GM23338 (cell line): Measurements from ENCODE around the gene EIF4A3. TPM values are rescaled to one million over a fixed set of nuclear protein-coding genes. Genes with fewer than 3 reads are reported as not detected.

ENCODE experiments used
- ATAC-seq: fragments of 200-7000 bp; cut with Tn5 transposase; 3 replicates; pipeline ENCODE4 v1.9.1; 2020
- DNase-seq: peaks from one replicate; pipeline ENCODE4 v3.0.0-alpha.2; 2015; ENCODE audit warnings: low spot score
- H2AFZ ChIP-seq: fragments of 200-600 bp; sonication (generic); 2 replicates; pipeline ENCODE4 v1.8.0; 2016; ENCODE audit warnings: antibody characterized with exemption, mild to moderate bottlenecking, moderate library complexity
- H3F3A ChIP-seq: fragments of 200-600 bp; sonication (generic); replicated peaks from 2 replicates; pipeline ENCODE4 v1.8.0; 2017; ENCODE audit warnings: antibody characterized with exemption, mixed run types, low read depth
- H3K27ac ChIP-seq: fragments of 200-600 bp; sonication (generic); 2 replicates; pipeline ENCODE4 v1.6.1; 2016; ENCODE audit warnings: low read depth
- H3K27me3 ChIP-seq: fragments of 200-600 bp; sonication (generic); 2 replicates; pipeline ENCODE4 v1.8.0; 2016; ENCODE audit warnings: mild to moderate bottlenecking, mixed run types, moderate library complexity; ENCODE audit not compliant: insufficient read depth
- H3K36me3 ChIP-seq: fragments of 200-600 bp; sonication (generic); 2 replicates; pipeline ENCODE4 v1.8.0; 2016; ENCODE audit warnings: mild to moderate bottlenecking; ENCODE audit not compliant: insufficient read depth
- H3K4me1 ChIP-seq: fragments of 200-600 bp; sonication (generic); 2 replicates; pipeline ENCODE4 v1.8.0; 2016; ENCODE audit warnings: mild to moderate bottlenecking, moderate library complexity; ENCODE audit not compliant: insufficient read depth
- H3K4me2 ChIP-seq: fragments of 200-600 bp; sonication (generic); 2 replicates; pipeline ENCODE4 v1.7.1; 2017; ENCODE audit warnings: mixed run types
- H3K4me3 ChIP-seq: fragments of 200-600 bp; sonication (generic); 2 replicates; pipeline ENCODE4 v1.6.1; 2016; ENCODE audit warnings: mixed run types
- H3K79me2 ChIP-seq: fragments of 200-600 bp; sonication (generic); replicated peaks from 2 replicates; pipeline ENCODE4 v1.8.0; 2017; ENCODE audit warnings: mild to moderate bottlenecking; ENCODE audit not compliant: insufficient read depth
- H3K9me2 ChIP-seq: fragments of 200-600 bp; sonication (generic); 2 replicates; pipeline ENCODE4 v1.8.0; 2017; ENCODE audit not compliant: insufficient read depth
- H4K20me1 ChIP-seq: fragments of 200-600 bp; sonication (generic); replicated peaks from 2 replicates; pipeline ENCODE4 v1.8.0; 2017; ENCODE audit warnings: mild to moderate bottlenecking; ENCODE audit not compliant: insufficient read depth
- H3K27ac Mint-ChIP-seq: 2 replicates; pipeline ENCODE4 v1.8.0; 2020; ENCODE audit warnings: inconsistent platforms, mild to moderate bottlenecking, moderate library complexity, mixed read lengths
- H3K27me3 Mint-ChIP-seq: 3 replicates; pipeline ENCODE4 v1.8.0; 2022; ENCODE audit warnings: low read depth, mild to moderate bottlenecking, moderate library complexity, mixed read lengths, inconsistent platforms; ENCODE audit not compliant: insufficient read depth, poor library complexity
- H3K36me3 Mint-ChIP-seq: 3 replicates; pipeline ENCODE4 v1.8.0; 2021; ENCODE audit warnings: low read depth, mild to moderate bottlenecking, inconsistent platforms, moderate library complexity, mixed read lengths
- H3K4me1 Mint-ChIP-seq: 3 replicates; pipeline ENCODE4 v1.8.0; 2020; ENCODE audit warnings: mild to moderate bottlenecking, inconsistent platforms, mixed read lengths
- H3K4me3 Mint-ChIP-seq: 3 replicates; pipeline ENCODE4 v1.8.0; 2021; ENCODE audit warnings: moderate library complexity, mild to moderate bottlenecking, inconsistent platforms, mixed read lengths
- H3K9me3 Mint-ChIP-seq: 3 replicates; pipeline ENCODE4 v1.8.0; 2020; ENCODE audit warnings: moderate library complexity, mild to moderate bottlenecking, inconsistent platforms, mixed read lengths
- CTCF ChIP-seq, 2 experiments: fragments of 200-600 bp in 1 of 2; sonication (generic) in 1 of 2; conservative IDR thresholded peaks; 2 replicates each; pipeline versions ENCODE4 v1.5.1 to v1.6.1; 2016 to 2017; ENCODE audit warnings: antibody characterized with exemption in 2 of 2, low read depth in 2 of 2, mild to moderate bottlenecking in 2 of 2, moderate library complexity in 1 of 2
- EZH2 ChIP-seq: fragments of 200-600 bp; sonication (generic); IDR thresholded peaks from one replicate; pipeline ENCODE4 v1.8.0; 2017; ENCODE audit warnings: antibody characterized with exemption, mild to moderate bottlenecking, low read depth; ENCODE audit not compliant: unreplicated experiment
- JUNB ChIP-seq: IDR thresholded peaks from one replicate; pipeline ENCODE4 v1.6.1; 2016; ENCODE audit warnings: antibody characterized with exemption; ENCODE audit not compliant: unreplicated experiment
- POLR2AphosphoS5 ChIP-seq: IDR thresholded peaks from 2 replicates; pipeline ENCODE4 v1.6.1; 2016; ENCODE audit warnings: antibody characterized with exemption, low read depth
- polyA plus RNA-seq: library from polyadenylated mRNA; unstranded; fragments of >200 nt; fragmentation: Nextera tagmentation; extraction: Ambion mirVana; gene quantifications from 2 replicates; pipeline ENCODE4 v1.2.1, GENCODE V29; 2016
- total RNA-seq: library from RNA; depleted of rRNA; stranded (reverse); fragments of >200 nt; shearing (Covaris generic); gene quantifications from 2 replicates; pipeline ENCODE4 v1.2.3, GENCODE V29; 2014
- TF ChIP-seq, protein P1 (sequence below): fragments of 250-450 bp; sonication (Bioruptor Pico); IDR thresholded peaks from 2 replicates; pipeline ENCODE4 v1.5.0; 2020; ENCODE audit warnings: mild to moderate bottlenecking, moderate library complexity
- TF ChIP-seq, protein P2 (sequence below): IDR thresholded peaks from 2 replicates; pipeline ENCODE4 v1.6.1; 2016; ENCODE audit warnings: antibody characterized with exemption

The EIF4A3 gene
- total and polyA plus RNA-seq, 2 experiments from 2014 or later: 146 to 156 TPM

GRCh38 chr17:80163336-80163735 lies 16.4 kb upstream of the EIF4A3 start (continued):
- TF ChIP-seq, protein P1, sequence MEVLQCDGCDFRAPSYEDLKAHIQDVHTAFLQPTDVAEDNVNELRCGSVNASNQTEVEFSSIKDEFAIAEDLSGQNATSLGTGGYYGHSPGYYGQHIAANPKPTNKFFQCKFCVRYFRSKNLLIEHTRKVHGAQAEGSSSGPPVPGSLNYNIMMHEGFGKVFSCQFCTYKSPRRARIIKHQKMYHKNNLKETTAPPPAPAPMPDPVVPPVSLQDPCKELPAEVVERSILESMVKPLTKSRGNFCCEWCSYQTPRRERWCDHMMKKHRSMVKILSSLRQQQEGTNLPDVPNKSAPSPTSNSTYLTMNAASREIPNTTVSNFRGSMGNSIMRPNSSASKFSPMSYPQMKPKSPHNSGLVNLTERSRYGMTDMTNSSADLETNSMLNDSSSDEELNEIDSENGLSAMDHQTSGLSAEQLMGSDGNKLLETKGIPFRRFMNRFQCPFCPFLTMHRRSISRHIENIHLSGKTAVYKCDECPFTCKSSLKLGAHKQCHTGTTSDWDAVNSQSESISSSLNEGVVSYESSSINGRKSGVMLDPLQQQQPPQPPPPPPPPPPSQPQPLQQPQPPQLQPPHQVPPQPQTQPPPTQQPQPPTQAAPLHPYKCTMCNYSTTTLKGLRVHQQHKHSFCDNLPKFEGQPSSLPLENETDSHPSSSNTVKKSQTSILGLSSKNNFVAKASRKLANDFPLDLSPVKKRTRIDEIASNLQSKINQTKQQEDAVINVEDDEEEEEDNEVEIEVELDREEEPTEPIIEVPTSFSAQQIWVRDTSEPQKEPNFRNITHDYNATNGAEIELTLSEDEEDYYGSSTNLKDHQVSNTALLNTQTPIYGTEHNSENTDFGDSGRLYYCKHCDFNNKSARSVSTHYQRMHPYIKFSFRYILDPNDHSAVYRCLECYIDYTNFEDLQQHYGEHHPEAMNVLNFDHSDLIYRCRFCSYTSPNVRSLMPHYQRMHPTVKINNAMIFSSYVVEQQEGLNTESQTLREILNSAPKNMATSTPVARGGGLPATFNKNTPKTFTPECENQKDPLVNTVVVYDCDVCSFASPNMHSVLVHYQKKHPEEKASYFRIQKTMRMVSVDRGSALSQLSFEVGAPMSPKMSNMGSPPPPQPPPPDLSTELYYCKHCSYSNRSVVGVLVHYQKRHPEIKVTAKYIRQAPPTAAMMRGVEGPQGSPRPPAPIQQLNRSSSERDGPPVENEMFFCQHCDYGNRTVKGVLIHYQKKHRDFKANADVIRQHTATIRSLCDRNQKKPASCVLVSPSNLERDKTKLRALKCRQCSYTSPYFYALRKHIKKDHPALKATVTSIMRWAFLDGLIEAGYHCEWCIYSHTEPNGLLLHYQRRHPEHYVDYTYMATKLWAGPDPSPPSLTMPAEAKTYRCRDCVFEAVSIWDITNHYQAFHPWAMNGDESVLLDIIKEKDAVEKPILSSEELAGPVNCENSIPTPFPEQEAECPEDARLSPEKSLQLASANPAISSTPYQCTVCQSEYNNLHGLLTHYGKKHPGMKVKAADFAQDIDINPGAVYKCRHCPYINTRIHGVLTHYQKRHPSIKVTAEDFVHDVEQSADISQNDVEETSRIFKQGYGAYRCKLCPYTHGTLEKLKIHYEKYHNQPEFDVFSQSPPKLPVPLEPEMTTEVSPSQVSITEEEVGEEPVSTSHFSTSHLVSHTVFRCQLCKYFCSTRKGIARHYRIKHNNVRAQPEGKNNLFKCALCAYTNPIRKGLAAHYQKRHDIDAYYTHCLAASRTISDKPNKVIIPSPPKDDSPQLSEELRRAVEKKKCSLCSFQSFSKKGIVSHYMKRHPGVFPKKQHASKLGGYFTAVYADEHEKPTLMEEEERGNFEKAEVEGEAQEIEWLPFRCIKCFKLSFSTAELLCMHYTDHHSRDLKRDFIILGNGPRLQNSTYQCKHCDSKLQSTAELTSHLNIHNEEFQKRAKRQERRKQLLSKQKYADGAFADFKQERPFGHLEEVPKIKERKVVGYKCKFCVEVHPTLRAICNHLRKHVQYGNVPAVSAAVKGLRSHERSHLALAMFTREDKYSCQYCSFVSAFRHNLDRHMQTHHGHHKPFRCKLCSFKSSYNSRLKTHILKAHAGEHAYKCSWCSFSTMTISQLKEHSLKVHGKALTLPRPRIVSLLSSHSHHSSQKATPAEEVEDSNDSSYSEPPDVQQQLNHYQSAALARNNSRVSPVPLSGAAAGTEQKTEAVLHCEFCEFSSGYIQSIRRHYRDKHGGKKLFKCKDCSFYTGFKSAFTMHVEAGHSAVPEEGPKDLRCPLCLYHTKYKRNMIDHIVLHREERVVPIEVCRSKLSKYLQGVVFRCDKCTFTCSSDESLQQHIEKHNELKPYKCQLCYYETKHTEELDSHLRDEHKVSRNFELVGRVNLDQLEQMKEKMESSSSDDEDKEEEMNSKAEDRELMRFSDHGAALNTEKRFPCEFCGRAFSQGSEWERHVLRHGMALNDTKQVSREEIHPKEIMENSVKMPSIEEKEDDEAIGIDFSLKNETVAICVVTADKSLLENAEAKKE (CRISPR knock-in tag): no peak
- TF ChIP-seq JUNB: no peak

DNA sequence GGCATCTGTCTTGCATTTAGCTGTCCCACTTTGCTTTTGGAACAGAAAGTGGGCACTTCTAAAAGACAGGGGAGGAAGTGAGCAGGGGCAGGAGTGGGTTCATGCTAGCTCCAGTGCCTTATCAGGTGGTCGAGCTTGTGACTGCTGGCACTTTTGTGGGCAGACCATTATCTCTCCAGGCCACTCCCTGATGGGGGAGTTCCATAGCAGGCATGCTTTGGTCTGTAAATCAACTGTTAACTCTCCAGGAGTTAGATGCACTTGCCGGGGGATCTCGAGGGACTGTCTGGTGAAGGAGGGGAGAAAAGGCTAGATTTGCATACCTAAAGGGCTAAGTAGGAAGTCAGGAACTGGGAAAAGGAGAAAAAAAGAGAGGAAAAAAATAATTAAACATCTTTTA lies 13.6 kb upstream of the EIF4A3 start:
- no peak overlapping the region; the same call in 1 of the 2 replicates for H2AFZ ChIP-seq
- Mint-ChIP-seq H3K4me3 (peak overlapping the region; percentile 51), H3K36me3 (peaks cover 21% of the 10 kb centered on the region), H3K27me3 (peaks cover 18% of the 10 kb centered on the region), H3K27ac (peak overlapping the region; percentile 60), H3K4me1 (peaks cover 30% of the 10 kb centered on the region), H3K9me3 (peaks cover 25% of the 10 kb centered on the region)
- H4K20me1 ChIP-seq: no peaks in the 10 kb centered on the region
- no peaks in the 10 kb centered on the region for H3K9me2 ChIP-seq
- peak overlapping the region; percentile 44 for H3K4me3 ChIP-seq
- DNase-seq (peak; percentile 57), ATAC-seq (peak; percentile 92)
- peaks cover 12% of the 10 kb centered on the region; the same call in 1 of the 2 replicates for H3F3A ChIP-seq
- H3K79me2 ChIP-seq: no peaks in the 10 kb centered on the region
- H3K27me3 ChIP-seq: no peaks in the 10 kb centered on the region
- TF ChIP-seq, protein P2, sequence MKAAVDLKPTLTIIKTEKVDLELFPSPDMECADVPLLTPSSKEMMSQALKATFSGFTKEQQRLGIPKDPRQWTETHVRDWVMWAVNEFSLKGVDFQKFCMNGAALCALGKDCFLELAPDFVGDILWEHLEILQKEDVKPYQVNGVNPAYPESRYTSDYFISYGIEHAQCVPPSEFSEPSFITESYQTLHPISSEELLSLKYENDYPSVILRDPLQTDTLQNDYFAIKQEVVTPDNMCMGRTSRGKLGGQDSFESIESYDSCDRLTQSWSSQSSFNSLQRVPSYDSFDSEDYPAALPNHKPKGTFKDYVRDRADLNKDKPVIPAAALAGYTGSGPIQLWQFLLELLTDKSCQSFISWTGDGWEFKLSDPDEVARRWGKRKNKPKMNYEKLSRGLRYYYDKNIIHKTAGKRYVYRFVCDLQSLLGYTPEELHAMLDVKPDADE: no peak
- TF ChIP-seq JUNB (no peak), POLR2AphosphoS5 (no peak), CTCF (conservative IDR thresholded peaks at IDR 0.05; ENCODE audit: low read depth in 2 of 2) (no peak), EZH2 (no peak)
- TF ChIP-seq, protein P1 (CRISPR knock-in tag): no peak
- H3K4me2 ChIP-seq: peak overlapping the region; percentile 69
- peaks cover 27% of the 10 kb centered on the region for H3K4me1 ChIP-seq
- H3K36me3 ChIP-seq: peaks cover 13% of the 10 kb centered on the region; the same call in 1 of the 2 replicates
- peak overlapping the region; percentile 26; the same call in 1 of the 2 replicates for H3K27ac ChIP-seq
